HepG2 (cell line): ENCODE measurements around the gene PSENEN. TPM values are rescaled to one million over a fixed set of nuclear protein-coding genes. Genes with fewer than 3 reads are reported as not detected.
A peak's percentile ranks its signal among the peaks of the same experiment; 100 is the strongest.

Experiments
- BORCS8-MEF2B ChIP-seq: sonication (generic); formaldehyde crosslinking; IDR thresholded peaks from 2 replicates; pipeline ENCODE4 v1.8.0; 2022; ENCODE audit warnings: mild to moderate bottlenecking, missing genetic modification reagents
- ELF3 ChIP-seq: IDR thresholded peaks from 2 replicates; pipeline ENCODE4 v1.6.1; 2016; ENCODE audit warnings: missing genetic modification reagents, missing compliant biosample characterization
- GZF1 ChIP-seq: sonication (generic); formaldehyde crosslinking; IDR thresholded peaks from 2 replicates; pipeline ENCODE4 v1.5.1; 2020; ENCODE audit warnings: mild to moderate bottlenecking, missing genetic modification reagents
- IRF2 ChIP-seq: IDR thresholded peaks from 2 replicates; pipeline ENCODE4 v1.6.1; 2018; ENCODE audit warnings: missing genetic modification reagents, missing compliant biosample characterization
- JARID2 ChIP-seq: sonication (generic); formaldehyde crosslinking; IDR thresholded peaks from 2 replicates; pipeline ENCODE4 v1.8.1; 2023; ENCODE audit warnings: missing genetic modification reagents, inconsistent platforms; ENCODE audit not compliant: insufficient replicate concordance
- JUN ChIP-seq: sonication (generic); formaldehyde crosslinking; IDR thresholded peaks from 2 replicates; pipeline ENCODE4 v1.4.0; 2020; ENCODE audit warnings: mild to moderate bottlenecking, missing genetic modification reagents
- MBD4 ChIP-seq: IDR thresholded peaks from 2 replicates; pipeline ENCODE4 v1.6.1; 2012; ENCODE audit warnings: low read length, inconsistent platforms, borderline replicate concordance
- MIER3 ChIP-seq: IDR thresholded peaks from 2 replicates; pipeline ENCODE4 v1.6.1; 2016; ENCODE audit warnings: missing compliant biosample characterization, borderline replicate concordance
- SP5 ChIP-seq: IDR thresholded peaks from 2 replicates; pipeline ENCODE4 v1.6.1; 2016; ENCODE audit warnings: low read depth, borderline replicate concordance
- TAF1 ChIP-seq: sonication (generic); formaldehyde crosslinking; IDR thresholded peaks from 2 replicates; pipeline ENCODE4 v1.4.0; 2020; ENCODE audit warnings: missing genetic modification reagents
- WIZ ChIP-seq: sonication (generic); formaldehyde crosslinking; IDR thresholded peaks from 2 replicates; pipeline ENCODE4 v1.5.1; 2020; ENCODE audit warnings: mild to moderate bottlenecking, missing genetic modification reagents
- ZFP36L2 ChIP-seq: sonication (generic); formaldehyde crosslinking; IDR thresholded peaks from 2 replicates; pipeline ENCODE4 v1.4.0; 2020; ENCODE audit warnings: missing genetic modification reagents
- ZNF30 ChIP-seq: sonication (generic); formaldehyde crosslinking; IDR thresholded peaks from 2 replicates; pipeline ENCODE4 v1.5.0; 2020; ENCODE audit warnings: mild to moderate bottlenecking, missing genetic modification reagents
- ZNF326 ChIP-seq: sonication (generic); formaldehyde crosslinking; IDR thresholded peaks from 2 replicates; pipeline ENCODE4 v1.4.0; 2020; ENCODE audit warnings: missing genetic modification reagents, borderline replicate concordance
- ZNF335 ChIP-seq: sonication (generic); formaldehyde crosslinking; IDR thresholded peaks from 2 replicates; pipeline ENCODE4 v1.4.0; 2020; ENCODE audit warnings: missing genetic modification reagents
- ZNF496 ChIP-seq: sonication (generic); formaldehyde crosslinking; IDR thresholded peaks from 2 replicates; pipeline ENCODE4 v1.8.1; 2023; ENCODE audit warnings: mild to moderate bottlenecking, moderate library complexity, missing genetic modification reagents; ENCODE audit not compliant: insufficient replicate concordance
- ZNF660 ChIP-seq: sonication (generic); formaldehyde crosslinking; IDR thresholded peaks from 2 replicates; pipeline ENCODE4 v1.5.1; 2020; ENCODE audit warnings: mild to moderate bottlenecking, low read depth, missing genetic modification reagents, borderline replicate concordance
- ZNF761 ChIP-seq: sonication (generic); formaldehyde crosslinking; conservative IDR thresholded peaks from 2 replicates; pipeline ENCODE4 v1.4.0; 2020; ENCODE audit warnings: mild to moderate bottlenecking, missing genetic modification reagents
- ZSCAN22 ChIP-seq: sonication (generic); formaldehyde crosslinking; IDR thresholded peaks from 2 replicates; pipeline ENCODE4 v1.4.0; 2020; ENCODE audit warnings: mild to moderate bottlenecking, missing genetic modification reagents
- ZSCAN9 ChIP-seq: IDR thresholded peaks from 2 replicates; pipeline ENCODE4 v1.6.1; 2016; ENCODE audit warnings: borderline replicate concordance
- polyA plus RNA-seq, 8 experiments: library from polyadenylated mRNA; depleted of rRNA in 3 of 8; stranded (reverse) in 7 of 8; unstranded in 1 of 8; fragments of >200 nt; fragmentation: Illumina TruSeq in 4 of 8; extraction: Trizol in 4 of 8; gene quantifications; 2 replicates each; pipeline versions ENCODE4 v1.2.1 to v1.2.3, GENCODE V29; 2011 to 2016; ENCODE audit warnings: low read depth in 4 of 8, missing spikeins in 1 of 8, mixed read lengths in 1 of 8; ENCODE audit not compliant: insufficient read depth in 1 of 8
- total RNA-seq, 5 experiments: library from RNA; depleted of rRNA; stranded (reverse); fragments of >200 nt; fragmentation: Illumina TruSeq; extraction: Trizol; gene quantifications; 2 replicates each; pipeline ENCODE4 v1.2.3, GENCODE V29; 2016; ENCODE audit warnings: low read depth in 1 of 5
- TF ChIP-seq, protein P1 (sequence below): IDR thresholded peaks from 2 replicates; pipeline ENCODE4 v1.6.1; 2016; ENCODE audit warnings: mild to moderate bottlenecking

PSENEN gene
- total and polyA plus RNA-seq, 2 of the 13 experiments (the other 11 are each of a cell fraction or from before 2014, with no cell fraction given): 16.9 to 34.2 TPM

DNA sequence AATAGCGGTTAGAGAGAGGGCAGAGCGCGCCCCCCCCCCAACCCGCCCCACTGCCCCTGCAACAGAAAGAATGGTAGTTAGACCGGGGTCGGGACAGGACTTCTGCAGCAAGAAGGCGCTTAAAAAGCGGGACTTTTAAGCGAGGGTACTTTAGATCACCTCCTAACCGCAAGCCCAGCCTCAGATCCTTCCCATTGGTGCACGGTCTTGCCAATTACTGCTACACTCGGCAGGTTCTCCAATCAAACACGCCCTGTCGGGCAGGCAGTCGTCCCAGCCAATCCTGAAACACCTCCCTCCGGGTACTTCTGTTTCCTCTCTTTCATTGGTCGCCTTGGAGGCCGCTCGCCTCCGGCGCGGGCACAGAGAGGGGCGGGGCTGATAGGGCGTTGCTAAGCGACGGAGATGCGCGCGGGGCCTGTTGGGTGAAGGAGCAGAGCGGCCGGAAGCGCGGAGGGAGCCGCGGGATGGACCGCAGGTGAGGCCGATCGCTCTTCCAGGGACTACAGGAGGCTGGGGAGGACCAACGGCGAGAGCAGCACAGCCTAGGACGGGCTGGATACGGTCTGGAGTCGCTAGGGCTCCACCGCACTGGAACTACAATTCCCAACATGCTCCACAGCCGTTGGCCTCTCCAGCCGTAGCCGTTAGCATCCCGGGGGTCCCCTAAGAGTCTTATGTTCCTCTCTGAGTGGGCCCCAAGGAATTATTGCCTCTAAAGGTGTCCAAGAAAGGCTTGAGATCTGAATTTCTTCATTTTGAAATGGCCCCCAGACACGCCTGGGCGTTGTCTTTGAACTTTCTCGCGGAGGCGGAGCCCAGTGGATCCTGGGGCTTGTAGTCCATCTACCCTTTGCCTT, 12.5 kb downstream of the PSENEN start, which contains the start of gene PROSER3 (continued):
- TF ChIP-seq MBD4 (no peak), ZNF761 (CRISPR knock-in tag) (no peak), ZNF326 (CRISPR knock-in tag) (no peak), ZNF660 (no peak), SP5 (CRISPR knock-in tag) (peak; percentile 59; the same call in 1 of the 2 replicates), ZNF496 (CRISPR knock-in tag) (no peak), BORCS8-MEF2B (CRISPR knock-in tag) (no peak), ZSCAN9 (CRISPR knock-in tag) (0 out of 2 replicates have a peak, but pooled peaks have one; percentile 37), TAF1 (peak; percentile 39; the same call in 1 of the 2 replicates), ZSCAN22 (no peak), WIZ (CRISPR knock-in tag) (0 out of 2 replicates have a peak, but pooled peaks have one; percentile 46), ZNF30 (CRISPR knock-in tag) (no peak), MIER3 (0 out of 2 replicates have a peak, but pooled peaks have one; percentile 17), JUN (CRISPR knock-in tag) (no peak), ZFP36L2 (CRISPR knock-in tag) (no peak), IRF2 (CRISPR knock-in tag) (0 out of 2 replicates have a peak, but pooled peaks have one; percentile 38), ZNF335 (no peak), JARID2 (no peak), ELF3 (CRISPR knock-in tag) (no peak), GZF1 (CRISPR knock-in tag) (no peak)
- TF ChIP-seq, protein P1, sequence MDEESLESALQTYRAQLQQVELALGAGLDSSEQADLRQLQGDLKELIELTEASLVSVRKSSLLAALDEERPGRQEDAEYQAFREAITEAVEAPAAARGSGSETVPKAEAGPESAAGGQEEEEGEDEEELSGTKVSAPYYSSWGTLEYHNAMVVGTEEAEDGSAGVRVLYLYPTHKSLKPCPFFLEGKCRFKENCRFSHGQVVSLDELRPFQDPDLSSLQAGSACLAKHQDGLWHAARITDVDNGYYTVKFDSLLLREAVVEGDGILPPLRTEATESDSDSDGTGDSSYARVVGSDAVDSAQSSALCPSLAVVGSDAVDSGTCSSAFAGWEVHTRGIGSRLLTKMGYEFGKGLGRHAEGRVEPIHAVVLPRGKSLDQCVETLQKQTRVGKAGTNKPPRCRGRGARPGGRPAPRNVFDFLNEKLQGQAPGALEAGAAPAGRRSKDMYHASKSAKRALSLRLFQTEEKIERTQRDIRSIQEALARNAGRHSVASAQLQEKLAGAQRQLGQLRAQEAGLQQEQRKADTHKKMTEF (CRISPR knock-in tag): peak; percentile 55; the same call in 1 of the 2 replicates
